A549 (cell line): ENCODE data around the gene ARHGAP42. TPM values are rescaled to one million over a fixed set of nuclear protein-coding genes. Genes with fewer than 3 reads are reported as not detected.

Experiments used
- ATAC-seq, 2 experiments: fragments of 200-7000 bp in 1 of 2; fragments of >200 bp in 1 of 2; cut with Nextera tagmentation in 1 of 2; cut with Tn5 transposase in 1 of 2; 3 replicates each; pipeline versions ENCODE4 v1.8.0 to v1.9.1; 2018 to 2020; ENCODE audit warnings: mild to moderate bottlenecking in 1 of 2, moderate library complexity in 1 of 2
- CTCF ChIA-PET: fragments of 300-600 bp; sonication (Branson Sonifier 250); formaldehyde crosslinking; extraction: SDS; loops from one replicate; lab custom pipeline; 2021; ENCODE audit warnings: antibody characterized with exemption, inconsistent platforms; lab: Yijun Ruan, JAX
- POLR2A ChIA-PET: fragments of 350-600 bp; formaldehyde crosslinking; extraction: SDS; loops from one replicate; lab custom pipeline; 2021; ENCODE audit warnings: antibody characterized with exemption, inconsistent platforms; lab: Yijun Ruan, JAX
- DNase-seq, 2 experiments: peaks; one replicate each; pipeline versions ENCODE4 v3.0.0 to v3.0.0-alpha.2; 2011 to 2016; ENCODE audit warnings: low read depth in 1 of 2, low spot score in 1 of 2
- FAIRE-seq: peaks from 2 replicates; lab custom pipeline; 2011; peaks lifted over from hg19 to GRCh38; lab: Jason Lieb, UNC
- H3K27ac ChIP-seq, 2 experiments: fragments of >200 bp; sonication (Bioruptor Twin); formaldehyde crosslinking; 3 replicates each; pipeline ENCODE4 v1.5.1; 2016 to 2017
- H3K4me1 ChIP-seq: fragments of >200 bp; sonication (Bioruptor Twin); formaldehyde crosslinking; 3 replicates; pipeline ENCODE4 v1.6.1; 2016
- H3K4me2 ChIP-seq: fragments of >200 bp; sonication (Bioruptor Twin); formaldehyde crosslinking; 3 replicates; pipeline ENCODE4 v1.6.1; 2016
- H3K4me3 ChIP-seq: fragments of >200 bp; sonication (Bioruptor Twin); formaldehyde crosslinking; 3 replicates; pipeline ENCODE4 v1.5.1; 2016
- H3K9me3 ChIP-seq: fragments of >200 bp; sonication (Bioruptor Twin); formaldehyde crosslinking; 3 replicates; pipeline ENCODE4 v1.6.1; 2016
- ATOH8 ChIP-seq: fragments of 250-450 bp; sonication (Bioruptor Pico); IDR thresholded peaks from 2 replicates; pipeline ENCODE4 v1.5.0; 2020; ENCODE audit warnings: low read depth, mild to moderate bottlenecking, moderate library complexity
- BHLHE40 ChIP-seq: IDR thresholded peaks from 2 replicates; pipeline ENCODE4 v1.6.1; 2012; ENCODE audit warnings: low read depth, low read length, inconsistent platforms
- E2F6 ChIP-seq: IDR thresholded peaks from 2 replicates; pipeline ENCODE4 v1.6.1; 2012; ENCODE audit warnings: low read depth, borderline replicate concordance
- FOSB ChIP-seq: fragments of 250-450 bp; sonication (Bioruptor Pico); IDR thresholded peaks from 2 replicates; pipeline ENCODE4 v1.5.0; 2020; ENCODE audit warnings: mild to moderate bottlenecking, moderate library complexity
- HEYL ChIP-seq: fragments of 250-450 bp; sonication (Bioruptor Pico); IDR thresholded peaks from 2 replicates; pipeline ENCODE4 v1.8.0; 2021; ENCODE audit warnings: mild to moderate bottlenecking, moderate library complexity
- JUN ChIP-seq, 2 experiments: fragments of >200 bp; sonication (Bioruptor Twin); formaldehyde crosslinking; IDR thresholded peaks; 2 replicates in 1 of 2; 3 replicates in 1 of 2; pipeline ENCODE4 v1.6.1; 2016 to 2017
- JUNB ChIP-seq: fragments of >200 bp; sonication (Bioruptor Twin); formaldehyde crosslinking; IDR thresholded peaks from 2 replicates; pipeline ENCODE4 v1.6.1; 2016
- KDM5A ChIP-seq: fragments of 200-600 bp; sonication (generic); IDR thresholded peaks from 2 replicates; pipeline ENCODE4 v1.6.1; 2016; ENCODE audit warnings: antibody characterized with exemption, mild to moderate bottlenecking
- MAX ChIP-seq: IDR thresholded peaks from 2 replicates; pipeline ENCODE4 v1.6.1; 2012
- NR3C1 ChIP-seq: fragments of >200 bp; sonication (Bioruptor Twin); formaldehyde crosslinking; IDR thresholded peaks from 3 replicates; pipeline ENCODE4 v1.6.1; 2017
- PHF8 ChIP-seq: fragments of 200-600 bp; sonication (generic); IDR thresholded peaks from 2 replicates; pipeline ENCODE4 v1.6.1; 2016; ENCODE audit warnings: low read depth, mild to moderate bottlenecking, antibody characterized with exemption, moderate library complexity, borderline replicate concordance
- POLR2A ChIP-seq: IDR thresholded peaks from 2 replicates; pipeline ENCODE4 v1.6.1; 2012; ENCODE audit warnings: mild to moderate bottlenecking, low read length
- RARB ChIP-seq: fragments of 250-450 bp; sonication (Bioruptor Pico); IDR thresholded peaks from 2 replicates; pipeline ENCODE4 v1.8.0; 2021; ENCODE audit warnings: mild to moderate bottlenecking, moderate library complexity
- RCOR1 ChIP-seq: fragments of 150-350 bp; IDR thresholded peaks from 2 replicates; pipeline ENCODE4 v1.6.1; 2014; ENCODE audit warnings: antibody characterized with exemption, low read length, low read depth
- RFX5 ChIP-seq: fragments of 450-650 bp; IDR thresholded peaks from 2 replicates; pipeline ENCODE4 v1.7.1; 2014; ENCODE audit warnings: antibody characterized with exemption, mild to moderate bottlenecking, moderate library complexity
- SMC3 ChIP-seq: fragments of >200 bp; sonication (Bioruptor Twin); formaldehyde crosslinking; IDR thresholded peaks from 3 replicates; pipeline ENCODE4 v1.6.1; 2018; ENCODE audit warnings: inconsistent platforms
- ZSCAN20 ChIP-seq: fragments of 250-450 bp; sonication (Bioruptor Pico); IDR thresholded peaks from 2 replicates; pipeline ENCODE4 v1.8.0; 2022; ENCODE audit warnings: mild to moderate bottlenecking, moderate library complexity
- WGBS: methylation state at CpG from one replicate; pipeline ENCODE4 v1.1.6; 2017; ENCODE audit errors: missing lambda C conversion rate; 5-methylcytosine and 5-hydroxymethylcytosine counted together
- polyA plus RNA-seq, 4 experiments: library from polyadenylated mRNA; depleted of rRNA in 3 of 4; stranded (reverse); fragments of >200 nt; fragmentation: RNase III in 1 of 4; extraction: RNeasy Plus Mini Kit Qiagen cat#74134 plus additional on column Dnase treatment in 1 of 4; gene quantifications; 2 replicates in 3 of 4; 3 replicates in 1 of 4; pipeline ENCODE4 v1.2.3, GENCODE V29; 2011 to 2017
- TF ChIP-seq, protein P1 (sequence below): fragments of 200-600 bp; sonication (generic); IDR thresholded peaks from 2 replicates; pipeline ENCODE4 v1.6.1; 2016; ENCODE audit warnings: antibody characterized with exemption, mild to moderate bottlenecking, moderate library complexity
- TF ChIP-seq, protein P2 (sequence below): fragments of 450-650 bp; IDR thresholded peaks from 2 replicates; pipeline ENCODE4 v1.6.1; 2014; ENCODE audit warnings: antibody characterized with exemption
- TF ChIP-seq, protein P3 (sequence below): fragments of >200 bp; sonication (Bioruptor Twin); formaldehyde crosslinking; IDR thresholded peaks from 3 replicates; pipeline ENCODE4 v1.5.1; 2016
- TF ChIP-seq, protein P4 (sequence below): IDR thresholded peaks from 2 replicates; pipeline ENCODE4 v1.6.1; 2012

The ARHGAP42 gene
- polyA plus RNA-seq, 2 of the 4 experiments (the other 2 are of a cell fraction) = 5.1 to 17.0 TPM

DNA sequence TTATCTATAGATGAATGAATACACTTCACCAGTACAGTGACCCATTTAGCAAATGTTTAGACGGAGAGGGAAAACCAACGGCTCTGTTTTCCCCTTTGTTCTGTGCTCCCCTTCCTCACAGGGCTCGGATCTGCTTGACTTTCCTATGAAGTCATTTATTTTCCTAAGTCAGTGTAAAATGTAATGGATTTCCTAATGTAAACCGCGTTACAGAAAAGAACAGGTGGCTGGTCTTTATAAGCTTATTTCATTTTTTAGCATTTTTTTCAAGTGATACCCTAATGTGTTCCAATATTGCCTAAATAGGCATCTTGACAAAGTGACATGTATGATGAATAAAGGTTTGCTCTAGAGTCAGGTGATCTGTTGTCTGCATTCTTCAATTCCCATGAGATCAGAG is 235.0 kb downstream of the ARHGAP42 start:
- no peaks in the 10 kb centered on the region for H3K9me3 ChIP-seq
- no peak overlapping the region for H3K4me3 ChIP-seq
- H3K4me1 ChIP-seq = peaks cover 19% of the 10 kb centered on the region; the same call in 2 of the 3 replicates
- no peak for FAIRE-seq
- ChIA-PET CTCF (interaction anchor here (1.0 to 1.2 kb wide), 2 partner anchors 239 to 241 kb away, joined by 3 to 4 read pairs; no protein-coding TSS in a partner anchor), POLR2A (no interaction called here)
- TF ChIP-seq PHF8 (no peak), JUN (IDR thresholded peaks at IDR 0.05) (no peak), JUNB (no peak), KDM5A (no peak), RARB (CRISPR knock-in tag) (no peak), MAX (no peak), RCOR1 (no peak), FOSB (CRISPR knock-in tag) (no peak), POLR2A (no peak), BHLHE40 (no peak)
- TF ChIP-seq, protein P1, sequence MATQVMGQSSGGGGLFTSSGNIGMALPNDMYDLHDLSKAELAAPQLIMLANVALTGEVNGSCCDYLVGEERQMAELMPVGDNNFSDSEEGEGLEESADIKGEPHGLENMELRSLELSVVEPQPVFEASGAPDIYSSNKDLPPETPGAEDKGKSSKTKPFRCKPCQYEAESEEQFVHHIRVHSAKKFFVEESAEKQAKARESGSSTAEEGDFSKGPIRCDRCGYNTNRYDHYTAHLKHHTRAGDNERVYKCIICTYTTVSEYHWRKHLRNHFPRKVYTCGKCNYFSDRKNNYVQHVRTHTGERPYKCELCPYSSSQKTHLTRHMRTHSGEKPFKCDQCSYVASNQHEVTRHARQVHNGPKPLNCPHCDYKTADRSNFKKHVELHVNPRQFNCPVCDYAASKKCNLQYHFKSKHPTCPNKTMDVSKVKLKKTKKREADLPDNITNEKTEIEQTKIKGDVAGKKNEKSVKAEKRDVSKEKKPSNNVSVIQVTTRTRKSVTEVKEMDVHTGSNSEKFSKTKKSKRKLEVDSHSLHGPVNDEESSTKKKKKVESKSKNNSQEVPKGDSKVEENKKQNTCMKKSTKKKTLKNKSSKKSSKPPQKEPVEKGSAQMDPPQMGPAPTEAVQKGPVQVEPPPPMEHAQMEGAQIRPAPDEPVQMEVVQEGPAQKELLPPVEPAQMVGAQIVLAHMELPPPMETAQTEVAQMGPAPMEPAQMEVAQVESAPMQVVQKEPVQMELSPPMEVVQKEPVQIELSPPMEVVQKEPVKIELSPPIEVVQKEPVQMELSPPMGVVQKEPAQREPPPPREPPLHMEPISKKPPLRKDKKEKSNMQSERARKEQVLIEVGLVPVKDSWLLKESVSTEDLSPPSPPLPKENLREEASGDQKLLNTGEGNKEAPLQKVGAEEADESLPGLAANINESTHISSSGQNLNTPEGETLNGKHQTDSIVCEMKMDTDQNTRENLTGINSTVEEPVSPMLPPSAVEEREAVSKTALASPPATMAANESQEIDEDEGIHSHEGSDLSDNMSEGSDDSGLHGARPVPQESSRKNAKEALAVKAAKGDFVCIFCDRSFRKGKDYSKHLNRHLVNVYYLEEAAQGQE = no peak
- TF ChIP-seq, protein P2, sequence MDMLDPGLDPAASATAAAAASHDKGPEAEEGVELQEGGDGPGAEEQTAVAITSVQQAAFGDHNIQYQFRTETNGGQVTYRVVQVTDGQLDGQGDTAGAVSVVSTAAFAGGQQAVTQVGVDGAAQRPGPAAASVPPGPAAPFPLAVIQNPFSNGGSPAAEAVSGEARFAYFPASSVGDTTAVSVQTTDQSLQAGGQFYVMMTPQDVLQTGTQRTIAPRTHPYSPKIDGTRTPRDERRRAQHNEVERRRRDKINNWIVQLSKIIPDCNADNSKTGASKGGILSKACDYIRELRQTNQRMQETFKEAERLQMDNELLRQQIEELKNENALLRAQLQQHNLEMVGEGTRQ = no peak
- DNase-seq = no peak
- H3K27ac ChIP-seq = no peak overlapping the region
- ATAC-seq = no peak
- H3K4me2 ChIP-seq = no peak overlapping the region
- 74% methylated on average over 5 of the region's 5 CpGs for WGBS

- H3K27ac ChIP-seq = no peak overlapping the region
- TF ChIP-seq HEYL (CRISPR knock-in tag) (no peak), NR3C1 (no peak), E2F6 (no peak), MAX (no peak), ZSCAN20 (CRISPR knock-in tag) (no peak), SMC3 (no peak), ATOH8 (CRISPR knock-in tag) (no peak), RFX5 (no peak)
- TF ChIP-seq, protein P3, sequence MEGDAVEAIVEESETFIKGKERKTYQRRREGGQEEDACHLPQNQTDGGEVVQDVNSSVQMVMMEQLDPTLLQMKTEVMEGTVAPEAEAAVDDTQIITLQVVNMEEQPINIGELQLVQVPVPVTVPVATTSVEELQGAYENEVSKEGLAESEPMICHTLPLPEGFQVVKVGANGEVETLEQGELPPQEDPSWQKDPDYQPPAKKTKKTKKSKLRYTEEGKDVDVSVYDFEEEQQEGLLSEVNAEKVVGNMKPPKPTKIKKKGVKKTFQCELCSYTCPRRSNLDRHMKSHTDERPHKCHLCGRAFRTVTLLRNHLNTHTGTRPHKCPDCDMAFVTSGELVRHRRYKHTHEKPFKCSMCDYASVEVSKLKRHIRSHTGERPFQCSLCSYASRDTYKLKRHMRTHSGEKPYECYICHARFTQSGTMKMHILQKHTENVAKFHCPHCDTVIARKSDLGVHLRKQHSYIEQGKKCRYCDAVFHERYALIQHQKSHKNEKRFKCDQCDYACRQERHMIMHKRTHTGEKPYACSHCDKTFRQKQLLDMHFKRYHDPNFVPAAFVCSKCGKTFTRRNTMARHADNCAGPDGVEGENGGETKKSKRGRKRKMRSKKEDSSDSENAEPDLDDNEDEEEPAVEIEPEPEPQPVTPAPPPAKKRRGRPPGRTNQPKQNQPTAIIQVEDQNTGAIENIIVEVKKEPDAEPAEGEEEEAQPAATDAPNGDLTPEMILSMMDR = no peak
- TF ChIP-seq, protein P4, sequence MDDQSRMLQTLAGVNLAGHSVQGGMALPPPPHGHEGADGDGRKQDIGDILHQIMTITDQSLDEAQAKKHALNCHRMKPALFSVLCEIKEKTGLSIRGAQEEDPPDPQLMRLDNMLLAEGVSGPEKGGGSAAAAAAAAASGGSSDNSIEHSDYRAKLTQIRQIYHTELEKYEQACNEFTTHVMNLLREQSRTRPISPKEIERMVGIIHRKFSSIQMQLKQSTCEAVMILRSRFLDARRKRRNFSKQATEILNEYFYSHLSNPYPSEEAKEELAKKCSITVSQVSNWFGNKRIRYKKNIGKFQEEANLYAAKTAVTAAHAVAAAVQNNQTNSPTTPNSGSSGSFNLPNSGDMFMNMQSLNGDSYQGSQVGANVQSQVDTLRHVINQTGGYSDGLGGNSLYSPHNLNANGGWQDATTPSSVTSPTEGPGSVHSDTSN = no peak
- no peak for DNase-seq
- H3K9me3 ChIP-seq = no peaks in the 10 kb centered on the region
- ChIA-PET CTCF (interaction anchor here (1.2 to 2.3 kb wide), 2 partner anchors 242 to 347 kb away, joined by 3 to 7 read pairs; no protein-coding TSS in a partner anchor), POLR2A (no interaction called here)
- WGBS = 59% methylated on average over 2 of the region's 2 CpGs
- H3K4me2 ChIP-seq = no peak overlapping the region
- no peak for ATAC-seq
- peaks cover 19% of the 10 kb centered on the region; the same call in 2 of the 3 replicates for H3K4me1 ChIP-seq
- no peak for FAIRE-seq
- H3K4me3 ChIP-seq = no peak overlapping the region
These were observed 236.5 kb downstream of the ARHGAP42 start for GRCh38 chr11:100923555-100923954.
